SK-N-SH treated with all-trans-retinoic acid at 6 μM for 48 hours (cell line): ENCODE results near the gene CDH4.

ENCODE experiments used
- ARNTL ChIP-seq: fragments of 450-650 bp; formaldehyde crosslinking; IDR thresholded peaks from 2 replicates; pipeline ENCODE4 v1.5.0; 2020; ENCODE audit warnings: low read depth, mild to moderate bottlenecking, moderate library complexity, borderline replicate concordance
- CSRNP3 ChIP-seq: fragments of 250-450 bp; sonication (Bioruptor Pico); IDR thresholded peaks from 2 replicates; pipeline ENCODE4 v1.5.1; 2021; ENCODE audit warnings: mild to moderate bottlenecking, moderate library complexity
- ESRRG ChIP-seq: fragments of 250-450 bp; sonication (Bioruptor Pico); IDR thresholded peaks from 2 replicates; pipeline ENCODE4 v1.6.1; 2021; ENCODE audit warnings: mild to moderate bottlenecking
- GLIS3 ChIP-seq: fragments of 250-450 bp; sonication (Bioruptor Pico); IDR thresholded peaks from 2 replicates; pipeline ENCODE4 v1.5.0; 2020; ENCODE audit warnings: mild to moderate bottlenecking, moderate library complexity
- RARB ChIP-seq: fragments of 250-450 bp; sonication (Bioruptor Pico); IDR thresholded peaks from 2 replicates; pipeline ENCODE4 v1.8.0; 2021; ENCODE audit warnings: mild to moderate bottlenecking, moderate library complexity
- ZC3H10 ChIP-seq: fragments of 250-450 bp; sonication (Bioruptor Pico); IDR thresholded peaks from 2 replicates; pipeline ENCODE4 v1.5.1; 2021; ENCODE audit warnings: mild to moderate bottlenecking, moderate library complexity
- ZNF70 ChIP-seq: fragments of 450-650 bp; formaldehyde crosslinking; IDR thresholded peaks from 2 replicates; pipeline ENCODE4 v1.5.0; 2020; ENCODE audit warnings: mild to moderate bottlenecking, moderate library complexity
- ZNF8 ChIP-seq: fragments of 450-650 bp; formaldehyde crosslinking; IDR thresholded peaks from 2 replicates; pipeline ENCODE4 v1.5.0; 2020; ENCODE audit warnings: mild to moderate bottlenecking, moderate library complexity
- TF ChIP-seq, protein P1 (sequence below): fragments of 250-450 bp; sonication (Bioruptor Pico); IDR thresholded peaks from 2 replicates; pipeline ENCODE4 v1.8.0; 2020; ENCODE audit warnings: mild to moderate bottlenecking, moderate library complexity, borderline replicate concordance
- TF ChIP-seq, protein P2 (sequence below): fragments of 250-450 bp; sonication (Bioruptor Pico); IDR thresholded peaks from 2 replicates; pipeline ENCODE4 v1.5.1; 2020; ENCODE audit warnings: low read depth, mild to moderate bottlenecking, moderate library complexity
- TF ChIP-seq, protein P3 (sequence below): fragments of 250-450 bp; sonication (Bioruptor Pico); IDR thresholded peaks from 2 replicates; pipeline ENCODE4 v1.5.0; 2020; ENCODE audit warnings: mild to moderate bottlenecking, moderate library complexity
- TF ChIP-seq, protein P4 (sequence below): fragments of 250-450 bp; sonication (Bioruptor Pico); IDR thresholded peaks from 2 replicates; pipeline ENCODE4 v1.8.0; 2021; ENCODE audit warnings: low read depth, mild to moderate bottlenecking, moderate library complexity, borderline replicate concordance

- TF ChIP-seq, protein P1, sequence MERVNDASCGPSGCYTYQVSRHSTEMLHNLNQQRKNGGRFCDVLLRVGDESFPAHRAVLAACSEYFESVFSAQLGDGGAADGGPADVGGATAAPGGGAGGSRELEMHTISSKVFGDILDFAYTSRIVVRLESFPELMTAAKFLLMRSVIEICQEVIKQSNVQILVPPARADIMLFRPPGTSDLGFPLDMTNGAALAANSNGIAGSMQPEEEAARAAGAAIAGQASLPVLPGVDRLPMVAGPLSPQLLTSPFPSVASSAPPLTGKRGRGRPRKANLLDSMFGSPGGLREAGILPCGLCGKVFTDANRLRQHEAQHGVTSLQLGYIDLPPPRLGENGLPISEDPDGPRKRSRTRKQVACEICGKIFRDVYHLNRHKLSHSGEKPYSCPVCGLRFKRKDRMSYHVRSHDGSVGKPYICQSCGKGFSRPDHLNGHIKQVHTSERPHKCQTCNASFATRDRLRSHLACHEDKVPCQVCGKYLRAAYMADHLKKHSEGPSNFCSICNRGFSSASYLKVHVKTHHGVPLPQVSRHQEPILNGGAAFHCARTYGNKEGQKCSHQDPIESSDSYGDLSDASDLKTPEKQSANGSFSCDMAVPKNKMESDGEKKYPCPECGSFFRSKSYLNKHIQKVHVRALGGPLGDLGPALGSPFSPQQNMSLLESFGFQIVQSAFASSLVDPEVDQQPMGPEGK, result no peak
- TF ChIP-seq CSRNP3 (CRISPR knock-in tag), result no peak
- TF ChIP-seq, protein P2, sequence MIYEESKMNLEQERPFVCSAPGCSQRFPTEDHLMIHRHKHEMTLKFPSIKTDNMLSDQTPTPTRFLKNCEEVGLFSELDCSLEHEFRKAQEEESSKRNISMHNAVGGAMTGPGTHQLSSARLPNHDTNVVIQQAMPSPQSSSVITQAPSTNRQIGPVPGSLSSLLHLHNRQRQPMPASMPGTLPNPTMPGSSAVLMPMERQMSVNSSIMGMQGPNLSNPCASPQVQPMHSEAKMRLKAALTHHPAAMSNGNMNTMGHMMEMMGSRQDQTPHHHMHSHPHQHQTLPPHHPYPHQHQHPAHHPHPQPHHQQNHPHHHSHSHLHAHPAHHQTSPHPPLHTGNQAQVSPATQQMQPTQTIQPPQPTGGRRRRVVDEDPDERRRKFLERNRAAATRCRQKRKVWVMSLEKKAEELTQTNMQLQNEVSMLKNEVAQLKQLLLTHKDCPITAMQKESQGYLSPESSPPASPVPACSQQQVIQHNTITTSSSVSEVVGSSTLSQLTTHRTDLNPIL (CRISPR knock-in tag), result no peak
- no peak for TF ChIP-seq RARB (CRISPR knock-in tag)
- TF ChIP-seq, protein P3, sequence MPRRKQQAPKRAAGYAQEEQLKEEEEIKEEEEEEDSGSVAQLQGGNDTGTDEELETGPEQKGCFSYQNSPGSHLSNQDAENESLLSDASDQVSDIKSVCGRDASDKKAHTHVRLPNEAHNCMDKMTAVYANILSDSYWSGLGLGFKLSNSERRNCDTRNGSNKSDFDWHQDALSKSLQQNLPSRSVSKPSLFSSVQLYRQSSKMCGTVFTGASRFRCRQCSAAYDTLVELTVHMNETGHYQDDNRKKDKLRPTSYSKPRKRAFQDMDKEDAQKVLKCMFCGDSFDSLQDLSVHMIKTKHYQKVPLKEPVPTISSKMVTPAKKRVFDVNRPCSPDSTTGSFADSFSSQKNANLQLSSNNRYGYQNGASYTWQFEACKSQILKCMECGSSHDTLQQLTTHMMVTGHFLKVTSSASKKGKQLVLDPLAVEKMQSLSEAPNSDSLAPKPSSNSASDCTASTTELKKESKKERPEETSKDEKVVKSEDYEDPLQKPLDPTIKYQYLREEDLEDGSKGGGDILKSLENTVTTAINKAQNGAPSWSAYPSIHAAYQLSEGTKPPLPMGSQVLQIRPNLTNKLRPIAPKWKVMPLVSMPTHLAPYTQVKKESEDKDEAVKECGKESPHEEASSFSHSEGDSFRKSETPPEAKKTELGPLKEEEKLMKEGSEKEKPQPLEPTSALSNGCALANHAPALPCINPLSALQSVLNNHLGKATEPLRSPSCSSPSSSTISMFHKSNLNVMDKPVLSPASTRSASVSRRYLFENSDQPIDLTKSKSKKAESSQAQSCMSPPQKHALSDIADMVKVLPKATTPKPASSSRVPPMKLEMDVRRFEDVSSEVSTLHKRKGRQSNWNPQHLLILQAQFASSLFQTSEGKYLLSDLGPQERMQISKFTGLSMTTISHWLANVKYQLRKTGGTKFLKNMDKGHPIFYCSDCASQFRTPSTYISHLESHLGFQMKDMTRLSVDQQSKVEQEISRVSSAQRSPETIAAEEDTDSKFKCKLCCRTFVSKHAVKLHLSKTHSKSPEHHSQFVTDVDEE (CRISPR knock-in tag), result no peak
- no peak for TF ChIP-seq ZNF8
- TF ChIP-seq GLIS3 (CRISPR knock-in tag), result no peak
- no peak for TF ChIP-seq ESRRG
- TF ChIP-seq, protein P4, sequence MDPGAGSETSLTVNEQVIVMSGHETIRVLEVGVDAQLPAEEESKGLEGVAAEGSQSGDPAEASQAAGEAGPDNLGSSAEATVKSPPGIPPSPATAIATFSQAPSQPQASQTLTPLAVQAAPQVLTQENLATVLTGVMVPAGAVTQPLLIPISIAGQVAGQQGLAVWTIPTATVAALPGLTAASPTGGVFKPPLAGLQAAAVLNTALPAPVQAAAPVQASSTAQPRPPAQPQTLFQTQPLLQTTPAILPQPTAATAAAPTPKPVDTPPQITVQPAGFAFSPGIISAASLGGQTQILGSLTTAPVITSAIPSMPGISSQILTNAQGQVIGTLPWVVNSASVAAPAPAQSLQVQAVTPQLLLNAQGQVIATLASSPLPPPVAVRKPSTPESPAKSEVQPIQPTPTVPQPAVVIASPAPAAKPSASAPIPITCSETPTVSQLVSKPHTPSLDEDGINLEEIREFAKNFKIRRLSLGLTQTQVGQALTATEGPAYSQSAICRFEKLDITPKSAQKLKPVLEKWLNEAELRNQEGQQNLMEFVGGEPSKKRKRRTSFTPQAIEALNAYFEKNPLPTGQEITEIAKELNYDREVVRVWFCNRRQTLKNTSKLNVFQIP (CRISPR knock-in tag), result no peak
- no peak for TF ChIP-seq ZC3H10
- no peak for TF ChIP-seq ARNTL
- TF ChIP-seq ZNF70 (CRISPR knock-in tag), result no peak
These were observed 56.4 kb downstream of the CDH4 start for GRCh38 chr20:61308477-61308774.
